HG02938 (cell line): ENCODE data around the gene VSIG10L.

ENCODE experiments used
- ATAC-seq: cut with Tn5 transposase; IDR thresholded peaks from one replicate; pipeline ENCODE4 v1.9.1; 2021; ENCODE audit warnings: mild to moderate bottlenecking, moderate library complexity; ENCODE audit not compliant: unreplicated experiment

Gene VSIG10L

GRCh38 chr19:51365965-51366388 is 24.0 kb upstream of the VSIG10L start, which contains the start of gene ETFB:
Gene ETFB, minus strand, starts transcription at chr19:51366388. Its CDS starts 62 bp downstream, at chr19:51366326.
- no peak for ATAC-seq

GRCh38 chr19:51365211-51365964 is 23.4 kb upstream of the VSIG10L start:
- no peak for ATAC-seq

DNA sequence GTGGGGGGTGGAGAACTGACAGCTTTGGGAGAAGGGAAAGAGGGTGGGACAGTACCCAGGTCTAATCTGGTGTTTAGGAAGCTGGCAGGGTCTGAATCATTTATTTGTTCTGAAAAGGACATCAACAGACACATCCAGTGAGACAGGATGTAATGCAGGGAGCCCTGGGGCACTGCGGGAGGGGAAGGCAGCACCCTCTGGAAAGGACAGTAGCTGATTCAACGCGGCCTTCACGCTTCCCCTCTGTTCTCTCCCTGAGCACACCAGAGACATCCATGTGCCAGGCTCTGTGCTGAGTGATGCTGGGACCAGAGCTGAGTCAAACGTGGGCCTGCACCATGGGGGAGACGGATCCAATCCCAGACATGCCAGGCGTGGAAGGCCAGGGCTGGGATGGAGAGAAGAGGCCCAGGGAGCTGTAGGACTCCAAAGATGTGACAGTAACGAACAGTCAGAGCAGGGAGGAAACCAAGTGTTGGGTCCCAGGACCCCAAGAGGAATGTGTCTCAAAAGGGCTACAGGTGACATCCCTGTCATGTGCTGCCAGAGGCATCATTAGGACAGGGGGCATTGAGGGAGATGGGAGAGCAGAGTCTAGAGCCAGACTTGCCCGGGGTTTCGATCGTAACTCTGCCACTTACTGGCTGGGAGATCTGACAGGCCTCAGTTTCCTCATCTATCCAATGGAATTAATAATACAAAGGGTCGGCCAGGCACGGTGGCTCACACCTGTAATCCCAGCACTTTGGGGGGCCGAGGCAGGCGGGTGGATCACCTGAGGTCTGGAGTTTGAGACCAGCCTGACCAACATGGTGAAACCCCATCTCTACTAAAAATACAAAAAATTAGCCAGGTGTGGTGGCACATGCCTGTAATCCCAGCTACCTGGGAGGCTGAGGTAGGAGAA is 22.5 kb upstream of the VSIG10L start:
- ATAC-seq: no peak

DNA sequence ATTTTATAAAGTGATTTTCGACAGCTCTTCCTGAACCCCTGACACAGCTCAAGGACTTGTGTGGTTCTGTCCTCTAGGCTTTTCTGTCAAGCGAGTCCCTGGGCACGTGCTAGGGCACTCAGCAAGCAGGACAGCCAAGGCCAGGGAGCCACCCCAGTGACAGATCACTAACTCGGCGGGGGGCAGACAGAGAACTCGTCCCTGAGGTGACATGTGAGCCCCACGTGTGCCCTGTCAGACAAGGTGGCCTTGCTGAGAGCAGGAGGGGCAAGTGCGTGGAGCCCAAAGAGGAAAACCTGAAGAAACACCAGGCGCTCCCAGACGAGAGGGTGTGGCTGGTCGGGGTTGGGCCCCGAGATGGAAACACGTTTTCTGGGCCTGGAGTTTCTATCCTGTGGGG is 19.3 kb upstream of the VSIG10L start:
- ATAC-seq: no peak

DNA sequence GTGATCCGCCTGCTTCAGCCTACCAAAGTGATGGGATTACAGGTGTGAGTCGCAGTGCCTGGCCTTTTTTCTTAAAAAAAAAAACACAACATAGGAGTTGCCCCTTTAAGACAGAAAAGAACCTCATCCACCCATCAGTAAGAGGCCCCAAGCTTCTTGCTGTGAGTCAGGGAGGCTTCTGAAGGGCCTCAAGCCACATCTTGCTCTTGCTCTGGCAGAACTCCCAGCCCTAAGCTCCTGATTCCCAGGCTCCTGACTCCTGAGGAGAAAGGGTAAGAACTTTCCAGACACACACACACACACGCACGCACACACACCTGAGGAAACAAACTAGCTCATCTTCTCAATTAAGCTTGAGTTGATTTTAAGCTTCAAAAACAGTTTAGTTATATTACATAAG is 17.4 kb upstream of the VSIG10L start:
- ATAC-seq: no peak

- ATAC-seq: no peak
Measured at GRCh38 chr19:51357952-51358351, 16.0 kb upstream of the VSIG10L start.

GRCh38 chr19:51356159-51356801 is 14.3 kb upstream of the VSIG10L start:
- no peak for ATAC-seq

DNA sequence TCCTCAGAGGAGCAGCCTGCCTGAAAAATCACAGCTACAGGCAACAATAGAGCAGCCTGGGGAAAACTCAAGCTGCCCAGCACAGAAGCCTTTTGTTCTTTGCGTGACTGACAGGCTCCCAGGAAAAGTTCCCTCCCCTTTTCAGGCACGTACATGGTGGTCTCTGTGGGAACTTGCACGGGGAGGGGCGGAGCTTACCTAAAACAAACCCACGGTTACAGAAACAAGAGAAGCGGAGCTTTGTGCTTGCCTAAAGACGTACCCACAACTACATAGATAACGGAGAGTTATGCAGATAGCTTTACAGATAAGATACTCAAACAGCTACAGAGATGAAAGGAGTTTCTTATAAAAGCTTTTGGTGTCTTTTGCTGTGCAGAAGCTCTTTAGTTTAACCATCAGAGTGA is 12.8 kb upstream of the VSIG10L start:
- ATAC-seq: no peak

GRCh38 chr19:51354103-51354741 is 12.3 kb upstream of the VSIG10L start:
- no peak for ATAC-seq

DNA sequence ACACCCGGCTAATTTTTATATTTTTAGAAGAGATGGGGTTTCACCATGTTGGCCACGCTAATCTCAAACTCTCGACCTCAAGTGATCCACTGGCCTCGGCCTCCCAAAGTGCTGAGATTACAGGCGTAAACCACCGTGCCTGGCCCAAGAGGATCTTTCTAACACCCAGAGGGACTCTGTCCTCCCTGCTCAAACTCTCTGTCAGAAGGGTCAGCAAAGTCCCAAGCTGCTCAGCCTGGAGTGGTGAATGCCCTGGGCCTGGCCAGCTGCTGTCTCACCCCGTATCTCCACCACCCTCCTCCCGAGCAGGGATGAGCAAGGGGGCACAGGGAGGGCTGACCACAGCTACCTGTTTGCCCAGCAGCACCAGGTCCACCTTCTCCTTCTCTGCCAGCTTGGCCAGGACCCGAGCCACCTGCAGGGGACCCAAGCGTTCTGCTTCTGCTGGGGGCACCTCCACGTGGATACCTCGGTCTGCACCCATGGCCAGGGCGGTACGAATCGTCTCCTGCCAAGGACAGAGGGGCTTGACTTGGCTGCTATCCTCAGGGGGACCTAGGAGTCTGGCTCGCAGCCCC is 10.9 kb upstream of the VSIG10L start:
- ATAC-seq: no peak

DNA sequence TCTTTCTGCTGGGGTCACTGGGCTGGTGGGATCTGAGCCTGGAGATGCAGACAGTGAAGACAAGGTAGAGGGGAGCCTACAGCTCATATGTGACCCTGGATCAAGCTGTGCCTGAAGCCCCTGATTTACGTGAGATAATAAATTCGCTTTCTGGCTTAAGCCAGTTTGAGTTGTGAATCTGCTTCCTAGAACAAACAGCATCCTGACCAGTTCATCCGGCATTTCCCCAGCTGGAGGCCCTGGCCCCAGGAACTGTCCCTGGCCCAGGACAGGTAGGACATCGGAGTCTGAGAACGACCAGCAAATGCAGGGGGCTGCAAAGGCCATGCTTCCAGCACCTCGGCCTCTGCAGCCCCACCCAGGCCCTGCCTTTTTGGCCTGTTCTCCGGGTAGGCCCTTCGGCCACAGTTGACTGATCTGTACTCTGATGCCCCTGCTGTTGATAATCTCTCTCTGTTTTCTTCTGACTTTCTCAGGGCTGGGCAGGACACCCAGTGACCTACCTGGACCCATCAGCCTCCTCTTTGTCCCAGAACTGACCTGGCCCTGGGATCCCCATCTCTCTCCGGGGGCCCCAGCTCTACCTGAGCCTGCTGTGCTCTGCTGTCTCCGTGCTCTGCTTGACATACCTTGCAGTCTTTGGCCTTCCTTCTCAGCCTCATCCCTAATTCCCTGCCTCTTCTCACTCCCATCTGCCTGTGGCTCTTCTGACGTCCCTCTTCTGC is 9.5 kb upstream of the VSIG10L start:
- no peak for ATAC-seq

- no peak for ATAC-seq
Measured at GRCh38 chr19:51347209-51347928, 5.4 kb upstream of the VSIG10L start.

GRCh38 chr19:51346742-51347141 is 4.8 kb upstream of the VSIG10L start:
- no peak for ATAC-seq

- ATAC-seq: no peak
Measured at GRCh38 chr19:51345076-51345620, 3.2 kb upstream of the VSIG10L start.

- ATAC-seq: no peak
Measured at GRCh38 chr19:51342631-51343569, 961 bp upstream of the VSIG10L start.

- ATAC-seq: no peak
Measured at GRCh38 chr19:51341066-51341465, 873 bp downstream of the VSIG10L start.

DNA sequence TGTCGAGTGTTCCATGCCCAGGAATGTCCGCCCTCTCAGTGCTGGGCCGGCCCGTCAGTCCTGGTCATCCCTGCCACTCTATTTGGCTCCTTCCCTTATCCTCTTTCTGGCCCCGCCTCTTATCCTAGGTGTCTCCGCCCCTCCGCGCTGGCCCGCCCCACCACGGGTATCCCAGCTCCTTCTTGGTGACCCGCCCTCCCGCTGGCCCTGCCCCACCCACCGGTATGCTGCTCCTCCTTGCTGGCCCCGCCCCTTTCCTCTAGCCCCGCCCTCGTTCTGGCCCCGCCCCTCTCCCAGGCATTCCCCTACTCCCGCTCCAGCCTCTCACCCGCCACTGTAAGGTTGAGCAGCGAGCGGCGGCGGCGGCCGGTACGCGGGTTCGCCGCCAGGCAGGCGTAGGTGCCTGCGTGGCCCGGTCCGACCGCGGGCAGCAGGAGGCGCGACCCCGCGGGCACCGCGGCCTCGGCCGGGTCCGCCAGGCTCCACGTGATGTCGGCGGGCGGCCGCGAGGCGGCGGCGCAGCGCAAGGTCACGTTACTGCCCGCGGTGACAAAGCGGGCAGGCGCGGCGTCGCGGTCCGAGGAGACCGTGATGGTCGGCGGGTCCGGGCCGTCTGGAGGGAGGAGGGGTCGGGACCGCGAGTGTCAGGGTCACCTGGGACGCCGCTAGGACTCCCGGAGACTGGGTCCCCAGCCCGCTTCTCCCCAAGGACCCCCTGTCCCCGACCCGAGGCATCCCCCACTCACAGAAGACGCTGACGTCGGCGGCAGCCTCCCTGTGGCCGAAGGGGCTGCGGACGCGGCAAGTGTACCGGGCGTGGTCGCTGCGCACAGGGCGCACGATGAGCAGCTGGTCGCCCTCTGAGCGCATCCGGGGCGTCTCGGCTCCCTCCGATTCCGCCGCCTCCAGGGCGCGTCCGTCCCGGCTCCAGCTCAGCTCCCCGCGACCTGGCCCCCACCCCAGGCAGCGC is 2.0 kb downstream of the VSIG10L start:
- ATAC-seq: peak; percentile 42
